A549 (cell line): ENCODE data around the gene SLC16A12. TPM values are rescaled to one million over a fixed set of nuclear protein-coding genes. Genes with fewer than 3 reads are reported as not detected.

ENCODE experiments used
- ATAC-seq, 2 experiments: fragments of 200-7000 bp in 1 of 2; fragments of >200 bp in 1 of 2; cut with Nextera tagmentation in 1 of 2; cut with Tn5 transposase in 1 of 2; 3 replicates each; pipeline versions ENCODE4 v1.8.0 to v1.9.1; 2018 to 2020; ENCODE audit warnings: mild to moderate bottlenecking in 1 of 2, moderate library complexity in 1 of 2
- CTCF ChIA-PET: fragments of 300-600 bp; sonication (Branson Sonifier 250); formaldehyde crosslinking; extraction: SDS; loops from one replicate; lab custom pipeline; 2021; ENCODE audit warnings: antibody characterized with exemption, inconsistent platforms; lab: Yijun Ruan, JAX
- POLR2A ChIA-PET: fragments of 350-600 bp; formaldehyde crosslinking; extraction: SDS; loops from one replicate; lab custom pipeline; 2021; ENCODE audit warnings: antibody characterized with exemption, inconsistent platforms; lab: Yijun Ruan, JAX
- DNase-seq, 2 experiments: peaks; one replicate each; pipeline versions ENCODE4 v3.0.0 to v3.0.0-alpha.2; 2011 to 2016; ENCODE audit warnings: low read depth in 1 of 2, low spot score in 1 of 2
- FAIRE-seq: peaks from 2 replicates; lab custom pipeline; 2011; peaks lifted over from hg19 to GRCh38; lab: Jason Lieb, UNC
- H3K27ac ChIP-seq, 2 experiments: fragments of >200 bp; sonication (Bioruptor Twin); formaldehyde crosslinking; 3 replicates each; pipeline ENCODE4 v1.5.1; 2016 to 2017
- H3K4me1 ChIP-seq: fragments of >200 bp; sonication (Bioruptor Twin); formaldehyde crosslinking; 3 replicates; pipeline ENCODE4 v1.6.1; 2016
- H3K4me2 ChIP-seq: fragments of >200 bp; sonication (Bioruptor Twin); formaldehyde crosslinking; 3 replicates; pipeline ENCODE4 v1.6.1; 2016
- H3K4me3 ChIP-seq: fragments of >200 bp; sonication (Bioruptor Twin); formaldehyde crosslinking; 3 replicates; pipeline ENCODE4 v1.5.1; 2016
- H3K9me3 ChIP-seq: fragments of >200 bp; sonication (Bioruptor Twin); formaldehyde crosslinking; 3 replicates; pipeline ENCODE4 v1.6.1; 2016
- ATOH8 ChIP-seq: fragments of 250-450 bp; sonication (Bioruptor Pico); IDR thresholded peaks from 2 replicates; pipeline ENCODE4 v1.5.0; 2020; ENCODE audit warnings: low read depth, mild to moderate bottlenecking, moderate library complexity
- BCL3 ChIP-seq: fragments of >200 bp; sonication (Bioruptor Twin); formaldehyde crosslinking; IDR thresholded peaks from 3 replicates; pipeline ENCODE4 v1.6.1; 2016
- CEBPB ChIP-seq, 2 experiments: fragments of >200 bp in 1 of 2; sonication (Bioruptor Twin) in 1 of 2; formaldehyde crosslinking in 1 of 2; IDR thresholded peaks; 2 replicates each; pipeline ENCODE4 v1.6.1; 2012 to 2016
- CTCF ChIP-seq: fragments of >200 bp; sonication (Bioruptor Twin); formaldehyde crosslinking; IDR thresholded peaks from 3 replicates; pipeline ENCODE4 v1.5.1; 2016
- EHF ChIP-seq: fragments of 250-450 bp; sonication (Bioruptor Pico); IDR thresholded peaks from 2 replicates; pipeline ENCODE4 v1.5.0; 2020; ENCODE audit warnings: mild to moderate bottlenecking
- FOSB ChIP-seq: fragments of 250-450 bp; sonication (Bioruptor Pico); IDR thresholded peaks from 2 replicates; pipeline ENCODE4 v1.5.0; 2020; ENCODE audit warnings: mild to moderate bottlenecking, moderate library complexity
- HDAC2 ChIP-seq: fragments of 200-600 bp; sonication (generic); IDR thresholded peaks from 2 replicates; pipeline ENCODE4 v1.6.1; 2016
- JUN ChIP-seq, 2 experiments: fragments of >200 bp; sonication (Bioruptor Twin); formaldehyde crosslinking; IDR thresholded peaks; 2 replicates in 1 of 2; 3 replicates in 1 of 2; pipeline ENCODE4 v1.6.1; 2016 to 2017
- MAFK ChIP-seq: fragments of 450-650 bp; IDR thresholded peaks from 2 replicates; pipeline ENCODE4 v1.6.1; 2014; ENCODE audit not compliant: partially characterized antibody
- MAZ ChIP-seq: fragments of 150-350 bp; IDR thresholded peaks from 2 replicates; pipeline ENCODE4 v1.6.1; 2014; ENCODE audit warnings: antibody characterized with exemption, low read depth, low read length, borderline replicate concordance
- NFE2L2 ChIP-seq: fragments of 150-350 bp; conservative IDR thresholded peaks from 2 replicates; pipeline ENCODE4 v1.6.1; 2014; ENCODE audit warnings: low read length
- NPAS2 ChIP-seq: fragments of 250-450 bp; sonication (Bioruptor Pico); IDR thresholded peaks from 2 replicates; pipeline ENCODE4 v1.8.0; 2022; ENCODE audit warnings: mild to moderate bottlenecking, moderate library complexity, borderline replicate concordance
- NR3C1 ChIP-seq: fragments of >200 bp; sonication (Bioruptor Twin); formaldehyde crosslinking; IDR thresholded peaks from 3 replicates; pipeline ENCODE4 v1.6.1; 2017
- RAD21 ChIP-seq, 2 experiments: fragments of >200 bp in 1 of 2; sonication (Bioruptor Twin) in 1 of 2; formaldehyde crosslinking in 1 of 2; IDR thresholded peaks in 1 of 2; conservative IDR thresholded peaks in 1 of 2; 2 replicates in 1 of 2; 3 replicates in 1 of 2; pipeline ENCODE4 v1.6.1; 2012 to 2018; ENCODE audit warnings: inconsistent platforms in 1 of 2
- REST ChIP-seq: fragments of 200-600 bp; sonication (generic); IDR thresholded peaks from 2 replicates; pipeline ENCODE4 v1.6.1; 2016; ENCODE audit warnings: antibody characterized with exemption, mild to moderate bottlenecking, moderate library complexity
- RFX5 ChIP-seq: fragments of 450-650 bp; IDR thresholded peaks from 2 replicates; pipeline ENCODE4 v1.7.1; 2014; ENCODE audit warnings: antibody characterized with exemption, mild to moderate bottlenecking, moderate library complexity
- SMC3 ChIP-seq: fragments of >200 bp; sonication (Bioruptor Twin); formaldehyde crosslinking; IDR thresholded peaks from 3 replicates; pipeline ENCODE4 v1.6.1; 2018; ENCODE audit warnings: inconsistent platforms
- TFCP2L1 ChIP-seq: fragments of 250-450 bp; sonication (Bioruptor Pico); IDR thresholded peaks from 2 replicates; pipeline ENCODE4 v1.5.0; 2021; ENCODE audit warnings: mild to moderate bottlenecking
- ZC3H11A ChIP-seq: fragments of 450-650 bp; IDR thresholded peaks from 2 replicates; pipeline ENCODE4 v1.6.1; 2014; ENCODE audit warnings: antibody characterized with exemption, mild to moderate bottlenecking
- ZNF302 ChIP-seq: fragments of 250-450 bp; sonication (Bioruptor Pico); IDR thresholded peaks from 2 replicates; pipeline ENCODE4 v1.9.0; 2021; ENCODE audit warnings: inconsistent platforms, mild to moderate bottlenecking, moderate library complexity
- ZSCAN20 ChIP-seq: fragments of 250-450 bp; sonication (Bioruptor Pico); IDR thresholded peaks from 2 replicates; pipeline ENCODE4 v1.8.0; 2022; ENCODE audit warnings: mild to moderate bottlenecking, moderate library complexity
- WGBS: methylation state at CpG from one replicate; pipeline ENCODE4 v1.1.6; 2017; ENCODE audit errors: missing lambda C conversion rate; 5-methylcytosine and 5-hydroxymethylcytosine counted together
- polyA plus RNA-seq, 4 experiments: library from polyadenylated mRNA; depleted of rRNA in 3 of 4; stranded (reverse); fragments of >200 nt; fragmentation: RNase III in 1 of 4; extraction: RNeasy Plus Mini Kit Qiagen cat#74134 plus additional on column Dnase treatment in 1 of 4; gene quantifications; 2 replicates in 3 of 4; 3 replicates in 1 of 4; pipeline ENCODE4 v1.2.3, GENCODE V29; 2011 to 2017

Gene SLC16A12
- polyA plus RNA-seq, 2 of the 4 experiments (the other 2 are of a cell fraction) = 0.14 to 0.19 TPM

- Histone ChIP-seq H3K4me2 (no peak overlapping the region), H3K27ac (no peak overlapping the region), H3K9me3 (no peaks in the 10 kb centered on the region), H3K4me3 (no peak overlapping the region), H3K4me1 (peaks cover 13% of the 10 kb centered on the region)
- no peak for TF ChIP-seq ZSCAN20 (CRISPR knock-in tag)
- TF ChIP-seq RAD21 (conservative IDR thresholded peaks at IDR 0.05 in 1 of 2, IDR thresholded peaks at IDR 0.05 in 1 of 2) = peak; percentile 84 to 88
- no peak for TF ChIP-seq NFE2L2
- no peak for TF ChIP-seq NR3C1
- no peak for TF ChIP-seq ZC3H11A
- peak; percentile 80 for TF ChIP-seq SMC3
- peak; percentile 73 for TF ChIP-seq CTCF
- WGBS = 27% methylated on average over 1 of the region's 1 CpG
- CTCF ChIA-PET = interaction anchor here (0.6 to 4.2 kb wide), 18 partner anchors 11 to 178 kb away, joined by 3 to 26 read pairs (median 4); partner anchors contain the start of genes IFIT1B and LIPA
- FAIRE-seq (no peak), DNase-seq (peak in 1 of 2 experiments; percentile 57), ATAC-seq (peak; percentile 44 to 64; a peak in 3 of 6 replicates)
- POLR2A ChIA-PET = no interaction called here
Measured at GRCh38 chr10:89389254-89389653, 146.1 kb downstream of the SLC16A12 start.

- Histone ChIP-seq H3K9me3 (no peaks in the 10 kb centered on the region), H3K4me1 (peaks cover 13% of the 10 kb centered on the region)
- ATAC-seq = no peak
- POLR2A ChIA-PET = no interaction called here
- 54% methylated on average over 2 of the region's 2 CpGs for WGBS
- TF ChIP-seq MAFK (no peak), NR3C1 (no peak), REST (no peak), HDAC2 (no peak), FOSB (CRISPR knock-in tag) (no peak)
- TF ChIP-seq, all 56 proteins: peak for 0
- CTCF ChIA-PET = interaction anchor here (0.6 to 4.2 kb wide), 12 partner anchors 12 to 1626 kb away, joined by 3 to 26 read pairs (median 4); no protein-coding TSS in a partner anchor
- Histone ChIP-seq H3K4me3 (no peak overlapping the region), H3K4me2 (no peak overlapping the region), H3K27ac (no peak overlapping the region)
- no peak for DNase-seq
- no peak for FAIRE-seq
Measured at GRCh38 chr10:89388806-89389205, 146.6 kb downstream of the SLC16A12 start.

- no peak for TF ChIP-seq CEBPB (IDR thresholded peaks at IDR 0.05)
- no peak for TF ChIP-seq ZNF302 (CRISPR knock-in tag)
- no peak for TF ChIP-seq NFE2L2
- no peak for TF ChIP-seq JUN (IDR thresholded peaks at IDR 0.05)
- TF ChIP-seq TFCP2L1 (CRISPR knock-in tag) = no peak
- no peak for TF ChIP-seq BCL3
- no peak for TF ChIP-seq MAZ
- TF ChIP-seq RFX5 = no peak
- no peak for TF ChIP-seq ATOH8
- no peak for TF ChIP-seq NPAS2 (CRISPR knock-in tag)
- TF ChIP-seq EHF = no peak
- ATAC-seq (no peak), FAIRE-seq (no peak), DNase-seq (no peak)
- WGBS = 77% methylated on average over 4 of the region's 4 CpGs
- Histone ChIP-seq H3K27ac (no peak overlapping the region), H3K9me3 (no peaks in the 10 kb centered on the region), H3K4me1 (no peaks in the 10 kb centered on the region), H3K4me2 (no peak overlapping the region), H3K4me3 (no peak overlapping the region)
- ChIA-PET POLR2A (no interaction called here), CTCF (interaction anchor here (0.6 to 2.8 kb wide), 5 partner anchors 16 to 171 kb away, joined by 3 to 12 read pairs (median 3); no protein-coding TSS in a partner anchor)
Measured at GRCh38 chr10:89384474-89385340, 150.7 kb downstream of the SLC16A12 start.
